Measurements from ENCODE around the gene NLRP4.

DNA sequence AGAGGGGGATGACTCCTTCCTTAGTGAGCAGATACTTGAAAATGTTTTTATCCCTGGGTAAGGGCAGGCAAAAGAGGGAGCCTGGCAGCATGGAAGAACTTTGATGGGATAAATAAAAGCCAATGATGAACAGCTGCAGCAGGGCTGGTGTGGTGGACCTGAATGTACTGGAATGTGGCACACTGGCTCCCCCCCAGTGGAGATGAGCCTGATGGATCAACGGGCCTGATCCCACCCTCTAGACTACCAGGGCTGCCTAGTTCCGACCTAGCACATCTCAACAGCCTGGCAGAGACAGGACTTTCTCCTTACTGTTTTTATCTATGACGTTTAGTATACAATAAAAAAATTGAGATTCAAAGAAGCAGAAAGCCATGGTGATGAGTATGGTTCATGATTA is 25.0 kb upstream of the NLRP4 start:
- TF ChIP-seq CTCF (IDR thresholded peaks at IDR 0.05) (no peak), POLR2A (IDR thresholded peaks at IDR 0.05) (no peak)
